ENCODE data around the gene GPATCH8.

The GPATCH8 gene

GRCh38 chr17:44492706-44493272 lies 10.4 kb downstream of the GPATCH8 start:
- H3K4me3 ChIP-seq (ENCODE audit: extremely low read depth, insufficient read depth, low read length, poor library complexity, severe bottlenecking), result no peak overlapping the region
- H3K27ac ChIP-seq (ENCODE audit: low read depth, low read length, severe bottlenecking), result no peak overlapping the region
- no peaks in the 10 kb centered on the region for H3K9me3 ChIP-seq (ENCODE audit: control insufficient read depth, low read length)
- WGBS, 2 experiments (ENCODE audit: insufficient coverage in 2 of 2), result 89% methylated on average over 1 of the region's 2 CpGs; no CpG with 5 or more reads in 1 of the 2 experiments
- no peaks in the 10 kb centered on the region for H3K4me1 ChIP-seq (ENCODE audit: control insufficient read depth, insufficient read depth, low read length, poor library complexity, severe bottlenecking)
- peaks cover 25% of the 10 kb centered on the region for H3K36me3 ChIP-seq (ENCODE audit: control insufficient read depth, insufficient read depth, low read length)

GRCh38 chr17:44489581-44489980 lies 13.6 kb downstream of the GPATCH8 start:
- no peaks in the 10 kb centered on the region for H3K4me1 ChIP-seq (ENCODE audit: control insufficient read depth, insufficient read depth, low read length, poor library complexity, severe bottlenecking)
- H3K27ac ChIP-seq (ENCODE audit: low read depth, low read length, severe bottlenecking), result no peak overlapping the region
- WGBS, 2 experiments (ENCODE audit: insufficient coverage in 2 of 2), result 100% methylated on average over 1 of the region's 6 CpGs
- peaks cover 25% of the 10 kb centered on the region for H3K36me3 ChIP-seq (ENCODE audit: control insufficient read depth, insufficient read depth, low read length)
- no peak overlapping the region for H3K4me3 ChIP-seq (ENCODE audit: extremely low read depth, insufficient read depth, low read length, poor library complexity, severe bottlenecking)
- no peaks in the 10 kb centered on the region for H3K9me3 ChIP-seq (ENCODE audit: control insufficient read depth, low read length)

- Histone ChIP-seq H3K9me3 (ENCODE audit: control insufficient read depth, low read length) (no peaks in the 10 kb centered on the region), H3K36me3 (ENCODE audit: control insufficient read depth, insufficient read depth, low read length) (peaks cover 25% of the 10 kb centered on the region), H3K4me1 (ENCODE audit: control insufficient read depth, insufficient read depth, low read length, poor library complexity, severe bottlenecking) (no peaks in the 10 kb centered on the region), H3K27ac (ENCODE audit: low read depth, low read length, severe bottlenecking) (no peak overlapping the region), H3K4me3 (ENCODE audit: extremely low read depth, insufficient read depth, low read length, poor library complexity, severe bottlenecking) (no peak overlapping the region)
- WGBS, 2 experiments (ENCODE audit: insufficient coverage in 2 of 2), result 100% methylated on average over 1 of the region's 2 CpGs; no CpG with 5 or more reads in 1 of the 2 experiments
Observed at GRCh38 chr17:44487170-44487569, 16.0 kb downstream of the GPATCH8 start.

- H3K9me3 ChIP-seq (ENCODE audit: control insufficient read depth, low read length), result no peaks in the 10 kb centered on the region
- no peak overlapping the region for H3K27ac ChIP-seq (ENCODE audit: low read depth, low read length, severe bottlenecking)
- WGBS, 2 experiments (ENCODE audit: insufficient coverage in 2 of 2), result 93% methylated on average over 5 of the region's 6 CpGs
- H3K36me3 ChIP-seq (ENCODE audit: control insufficient read depth, insufficient read depth, low read length), result peaks cover 15% of the 10 kb centered on the region
- H3K4me1 ChIP-seq (ENCODE audit: control insufficient read depth, insufficient read depth, low read length, poor library complexity, severe bottlenecking), result no peaks in the 10 kb centered on the region
- no peak overlapping the region for H3K4me3 ChIP-seq (ENCODE audit: extremely low read depth, insufficient read depth, low read length, poor library complexity, severe bottlenecking)
Observed at GRCh38 chr17:44473367-44473766, 29.8 kb downstream of the GPATCH8 start.

- Histone ChIP-seq H3K4me3 (ENCODE audit: extremely low read depth, insufficient read depth, low read length, poor library complexity, severe bottlenecking) (no peak overlapping the region), H3K4me1 (ENCODE audit: control insufficient read depth, insufficient read depth, low read length, poor library complexity, severe bottlenecking) (no peaks in the 10 kb centered on the region), H3K9me3 (ENCODE audit: control insufficient read depth, low read length) (no peaks in the 10 kb centered on the region), H3K36me3 (ENCODE audit: control insufficient read depth, insufficient read depth, low read length) (peaks cover 11% of the 10 kb centered on the region), H3K27ac (ENCODE audit: low read depth, low read length, severe bottlenecking) (no peak overlapping the region)
- 92 to 100% methylated on average over 1 to 2 of the region's 2 CpGs for WGBS, 2 experiments (ENCODE audit: insufficient coverage in 2 of 2)
Observed at GRCh38 chr17:44469676-44470075, 33.5 kb downstream of the GPATCH8 start.

GRCh38 chr17:44467108-44467507 lies 36.1 kb downstream of the GPATCH8 start:
- H3K4me1 ChIP-seq (ENCODE audit: control insufficient read depth, insufficient read depth, low read length, poor library complexity, severe bottlenecking), result no peaks in the 10 kb centered on the region
- WGBS, 2 experiments (ENCODE audit: insufficient coverage in 2 of 2), result no CpG with 5 or more reads among the region's 3 CpGs
- no peaks in the 10 kb centered on the region for H3K9me3 ChIP-seq (ENCODE audit: control insufficient read depth, low read length)
- H3K27ac ChIP-seq (ENCODE audit: low read depth, low read length, severe bottlenecking), result no peak overlapping the region
- H3K4me3 ChIP-seq (ENCODE audit: extremely low read depth, insufficient read depth, low read length, poor library complexity, severe bottlenecking), result no peak overlapping the region
- H3K36me3 ChIP-seq (ENCODE audit: control insufficient read depth, insufficient read depth, low read length), result peaks cover 11% of the 10 kb centered on the region

- Histone ChIP-seq H3K9me3 (ENCODE audit: control insufficient read depth, low read length) (no peaks in the 10 kb centered on the region), H3K27ac (ENCODE audit: low read depth, low read length, severe bottlenecking) (no peak overlapping the region), H3K4me1 (ENCODE audit: control insufficient read depth, insufficient read depth, low read length, poor library complexity, severe bottlenecking) (no peaks in the 10 kb centered on the region), H3K36me3 (ENCODE audit: control insufficient read depth, insufficient read depth, low read length) (peaks cover 15% of the 10 kb centered on the region), H3K4me3 (ENCODE audit: extremely low read depth, insufficient read depth, low read length, poor library complexity, severe bottlenecking) (no peak overlapping the region)
Observed at GRCh38 chr17:44466339-44466738, 36.9 kb downstream of the GPATCH8 start.

GRCh38 chr17:44465897-44466296 lies 37.3 kb downstream of the GPATCH8 start:
- Histone ChIP-seq H3K4me3 (ENCODE audit: extremely low read depth, insufficient read depth, low read length, poor library complexity, severe bottlenecking) (no peak overlapping the region), H3K27ac (ENCODE audit: low read depth, low read length, severe bottlenecking) (no peak overlapping the region), H3K36me3 (ENCODE audit: control insufficient read depth, insufficient read depth, low read length) (peaks cover 14% of the 10 kb centered on the region), H3K9me3 (ENCODE audit: control insufficient read depth, low read length) (no peaks in the 10 kb centered on the region), H3K4me1 (ENCODE audit: control insufficient read depth, insufficient read depth, low read length, poor library complexity, severe bottlenecking) (no peaks in the 10 kb centered on the region)
- WGBS, 2 experiments (ENCODE audit: insufficient coverage in 2 of 2), result 100% methylated on average over 1 to 2 of the region's 3 CpGs

GRCh38 chr17:44465276-44465675 lies 37.9 kb downstream of the GPATCH8 start:
- Histone ChIP-seq H3K9me3 (ENCODE audit: control insufficient read depth, low read length) (no peaks in the 10 kb centered on the region), H3K36me3 (ENCODE audit: control insufficient read depth, insufficient read depth, low read length) (peaks cover 14% of the 10 kb centered on the region), H3K4me3 (ENCODE audit: extremely low read depth, insufficient read depth, low read length, poor library complexity, severe bottlenecking) (no peak overlapping the region), H3K27ac (ENCODE audit: low read depth, low read length, severe bottlenecking) (no peak overlapping the region), H3K4me1 (ENCODE audit: control insufficient read depth, insufficient read depth, low read length, poor library complexity, severe bottlenecking) (no peaks in the 10 kb centered on the region)
- 100% methylated on average over 1 of the region's 2 CpGs; no CpG with 5 or more reads in 1 of the 2 experiments for WGBS, 2 experiments (ENCODE audit: insufficient coverage in 2 of 2)

GRCh38 chr17:44464037-44464436 lies 39.2 kb downstream of the GPATCH8 start:
- Histone ChIP-seq H3K4me3 (ENCODE audit: extremely low read depth, insufficient read depth, low read length, poor library complexity, severe bottlenecking) (no peak overlapping the region), H3K4me1 (ENCODE audit: control insufficient read depth, insufficient read depth, low read length, poor library complexity, severe bottlenecking) (no peaks in the 10 kb centered on the region), H3K36me3 (ENCODE audit: control insufficient read depth, insufficient read depth, low read length) (peaks cover 14% of the 10 kb centered on the region), H3K9me3 (ENCODE audit: control insufficient read depth, low read length) (no peaks in the 10 kb centered on the region), H3K27ac (ENCODE audit: low read depth, low read length, severe bottlenecking) (no peak overlapping the region)
- WGBS, 2 experiments (ENCODE audit: insufficient coverage in 2 of 2), result 100% methylated on average over 1 of the region's 1 CpG; no CpG with 5 or more reads in 1 of the 2 experiments

- peaks cover 14% of the 10 kb centered on the region for H3K36me3 ChIP-seq (ENCODE audit: control insufficient read depth, insufficient read depth, low read length)
- no peaks in the 10 kb centered on the region for H3K4me1 ChIP-seq (ENCODE audit: control insufficient read depth, insufficient read depth, low read length, poor library complexity, severe bottlenecking)
- no peaks in the 10 kb centered on the region for H3K9me3 ChIP-seq (ENCODE audit: control insufficient read depth, low read length)
- 87% methylated on average over 7 to 8 of the region's 8 CpGs for WGBS, 2 experiments (ENCODE audit: insufficient coverage in 2 of 2)
- H3K4me3 ChIP-seq (ENCODE audit: extremely low read depth, insufficient read depth, low read length, poor library complexity, severe bottlenecking), result no peak overlapping the region
- no peak overlapping the region for H3K27ac ChIP-seq (ENCODE audit: low read depth, low read length, severe bottlenecking)
Observed at GRCh38 chr17:44451832-44452231, 51.4 kb downstream of the GPATCH8 start.
